CD14-positive monocyte (primary cell): ENCODE results near the gene TRIM31. TPM values are rescaled to one million over a fixed set of nuclear protein-coding genes. Genes with fewer than 3 reads are reported as not detected.

Experiments used
- DNase-seq, 3 donors: peaks; one replicate each; pipeline ENCODE4 v3.0.0-alpha.2; 2011 to 2022
- H2AFZ ChIP-seq: 2 replicates; pipeline ENCODE4 v1.6.0; 2012; ENCODE audit warnings: mild to moderate bottlenecking, low read depth, low read length, inconsistent platforms; ENCODE audit not compliant: insufficient read depth, poor library complexity, severe bottlenecking
- H3K27ac ChIP-seq, 2 donors: 1 replicate in 1 of 2; 2 replicates in 1 of 2; pipeline ENCODE4 v1.5.1; 2012 to 2013; ENCODE audit warnings: low read length in 2 of 2, control low read depth in 1 of 2, inconsistent platforms in 1 of 2, low read depth in 1 of 2, mild to moderate bottlenecking in 1 of 2
- H3K27me3 ChIP-seq, 2 donors: one replicate each; pipeline versions ENCODE4 v1.6.0 to v1.6.1; 2011 to 2013; ENCODE audit warnings: low read length in 2 of 2; ENCODE audit not compliant: control insufficient read depth in 2 of 2, insufficient read depth in 2 of 2
- H3K36me3 ChIP-seq, 2 donors: replicated peaks in 1 of 2; 1 replicate in 1 of 2; 2 replicates in 1 of 2; pipeline versions ENCODE4 v1.5.1 to v1.6.1; 2012 to 2013; ENCODE audit warnings: low read length in 2 of 2, control low read depth in 1 of 2, inconsistent platforms in 1 of 2, mild to moderate bottlenecking in 1 of 2; ENCODE audit not compliant: insufficient read depth in 2 of 2, control insufficient read depth in 1 of 2
- H3K4me1 ChIP-seq, 2 donors: 1 replicate in 1 of 2; 2 replicates in 1 of 2; pipeline versions ENCODE4 v1.5.1 to v1.6.1; 2012 to 2013; ENCODE audit warnings: low read length in 2 of 2, control low read depth in 1 of 2, inconsistent platforms in 1 of 2, mild to moderate bottlenecking in 1 of 2, moderate library complexity in 1 of 2; ENCODE audit not compliant: insufficient read depth in 2 of 2, control insufficient read depth in 1 of 2
- H3K4me2 ChIP-seq: replicated peaks from 2 replicates; pipeline ENCODE3; 2012; ENCODE audit warnings: low read length, moderate library complexity, mild to moderate bottlenecking; ENCODE audit not compliant: poor library complexity, severe bottlenecking; ENCODE audit errors: extremely low read depth
- H3K4me3 ChIP-seq, 3 experiments: fragments of 200-600 bp in 1 of 3; sonication (generic) in 1 of 3; replicated peaks in 1 of 3; 1 replicate in 2 of 3; 2 replicates in 1 of 3; pipeline ENCODE4 v1.5.1; 2011 to 2013; ENCODE audit warnings: low read length in 3 of 3, mild to moderate bottlenecking in 3 of 3, control low read depth in 2 of 3, low read depth in 2 of 3, inconsistent platforms in 1 of 3, moderate library complexity in 1 of 3
- H3K79me2 ChIP-seq: 2 replicates; pipeline ENCODE4 v1.6.0; 2012; ENCODE audit warnings: mild to moderate bottlenecking, control low read depth, inconsistent platforms, low read length, moderate library complexity; ENCODE audit not compliant: insufficient read depth
- H3K9ac ChIP-seq: 2 replicates; pipeline ENCODE4 v1.6.0; 2017; ENCODE audit warnings: low read length, mild to moderate bottlenecking; ENCODE audit not compliant: insufficient read depth, poor library complexity, severe bottlenecking
- H3K9me3 ChIP-seq, 2 donors: replicated peaks in 1 of 2; 1 replicate in 1 of 2; 2 replicates in 1 of 2; pipeline versions ENCODE4 v1.5.1 to v1.6.1; 2012 to 2013; ENCODE audit warnings: low read length in 2 of 2, control low read depth in 1 of 2; ENCODE audit not compliant: control insufficient read depth in 1 of 2, insufficient read depth in 1 of 2
- H4K20me1 ChIP-seq: 2 replicates; pipeline ENCODE4 v1.6.0; 2012; ENCODE audit warnings: mild to moderate bottlenecking, low read length, control low read depth, moderate library complexity; ENCODE audit not compliant: insufficient read depth
- H3K27ac Mint-ChIP-seq, 7 donors: one replicate each; pipeline ENCODE4 v1.8.0; 2020; ENCODE audit warnings: mild to moderate bottlenecking in 7 of 7, mixed read lengths in 7 of 7, moderate library complexity in 6 of 7, inconsistent platforms in 2 of 7
- H3K27me3 Mint-ChIP-seq, 3 donors: one replicate each; pipeline ENCODE4 v1.8.0; 2021 to 2022; ENCODE audit warnings: low read depth in 3 of 3, mild to moderate bottlenecking in 3 of 3, mixed read lengths in 3 of 3, moderate library complexity in 3 of 3, inconsistent platforms in 1 of 3
- H3K36me3 Mint-ChIP-seq, 2 donors: one replicate each; pipeline ENCODE4 v1.8.0; 2020; ENCODE audit warnings: mixed read lengths in 2 of 2, inconsistent platforms in 1 of 2, mild to moderate bottlenecking in 1 of 2
- H3K4me1 Mint-ChIP-seq: one replicate; pipeline ENCODE4 v1.8.0; 2020; ENCODE audit warnings: mild to moderate bottlenecking, mixed read lengths
- H3K4me3 Mint-ChIP-seq, 2 donors: one replicate each; pipeline ENCODE4 v1.8.0; 2020; ENCODE audit warnings: mild to moderate bottlenecking in 2 of 2, mixed read lengths in 2 of 2, moderate library complexity in 1 of 2
- H3K9me3 Mint-ChIP-seq, 7 donors: one replicate each; pipeline ENCODE4 v1.8.0; 2020 to 2022; ENCODE audit warnings: mixed read lengths in 7 of 7, mild to moderate bottlenecking in 6 of 7, moderate library complexity in 6 of 7, inconsistent platforms in 2 of 7
- CTCF ChIP-seq: fragments of 200-600 bp; IDR thresholded peaks from one replicate; pipeline ENCODE4 v1.8.0; 2022; ENCODE audit warnings: antibody characterized with exemption, mild to moderate bottlenecking
- WGBS: methylation state at CpG from one replicate; pipeline ENCODE4 v1.1.5; 2013; ENCODE audit warnings: missing lambda C conversion rate; ENCODE audit not compliant: insufficient coverage; 5-methylcytosine and 5-hydroxymethylcytosine counted together
- intact Hi-C, 2 donors: fragments of 100-400 bp; cut with micrococcal nuclease; formaldehyde crosslinking; loops; one replicate each; pipeline versions ENCODE4 v1.15.0 to v1.15.1; 2023
- polyA plus RNA-seq, 3 donors: library from polyadenylated mRNA; depleted of rRNA in 1 of 3; unstranded in 2 of 3; stranded (reverse) in 1 of 3; fragments of 300-500 nt in 2 of 3; fragments of >200 nt in 1 of 3; fragmentation: Illumina TruSeq in 2 of 3; gene quantifications; 1 replicate in 2 of 3; 2 replicates in 1 of 3; pipeline ENCODE4 v1.2.3, GENCODE V29; 2012 to 2021

The TRIM31 gene
- polyA plus RNA-seq, 3 donors: not detected

DNA sequence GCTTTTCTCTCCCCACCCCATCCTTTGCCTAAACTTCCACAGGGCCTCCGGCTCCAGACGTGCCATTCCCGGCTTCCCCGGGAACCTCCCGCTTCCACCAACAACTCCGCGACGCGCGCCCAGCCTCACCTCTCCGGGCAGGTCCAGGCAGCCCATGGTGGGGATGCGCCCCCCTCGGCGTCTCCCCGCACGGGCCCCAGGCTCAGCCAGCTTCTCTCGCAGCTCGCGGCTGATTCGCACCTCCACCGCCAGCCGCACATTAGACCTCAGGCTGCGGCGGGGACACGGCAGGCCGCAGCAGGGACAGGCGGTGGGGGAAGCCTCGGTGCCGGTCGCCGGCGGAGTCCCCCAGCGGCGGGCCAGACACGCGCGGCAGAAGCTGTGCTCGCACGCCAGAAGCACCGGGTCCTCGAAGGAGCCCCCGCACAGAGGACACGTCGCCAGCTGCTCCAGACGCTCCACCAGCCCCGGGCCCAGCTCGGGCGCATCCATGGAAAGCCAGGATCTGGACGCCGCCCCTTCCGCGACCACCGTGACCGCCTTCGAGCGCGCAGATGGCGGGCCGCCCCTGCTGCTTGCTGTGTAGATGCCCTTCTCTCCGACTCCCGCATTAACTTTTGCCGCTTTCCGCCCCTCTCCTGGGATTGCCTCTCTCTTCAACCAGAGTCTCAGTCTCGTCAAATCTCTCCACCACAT, 37.6 kb downstream of the TRIM31 start, which contains the start of gene RNF39:
Gene RNF39 (minus strand): TSS at position 676 of the 696 bp plus-strand sequence. CDS start 184 bp downstream, at position 492.
- no peak within 1 kb of the TSS for H3K4me3 ChIP-seq
- no peaks in the 10 kb centered on the region for H3K79me2 ChIP-seq
- H2AFZ ChIP-seq: no peak within 1 kb of the TSS
- Mint-ChIP-seq H3K27me3 (peaks cover 87 to 98% (median 92%) of the 10 kb centered on the region in 3 donors), H3K4me1 (peaks cover 20% of the 10 kb centered on the region), H3K27ac (no peak within 1 kb of the TSS), H3K4me3 (peak within 1 kb of the TSS in 1 of 2 donors; percentile 86), H3K9me3 (peaks cover 4 to 33% (median 17%) of the 10 kb centered on the region in 7 donors), H3K36me3 (peaks cover 22 to 39% of the 10 kb centered on the region in 2 donors)
- H3K36me3 ChIP-seq: peaks cover 0 to 4% of the 10 kb centered on the region in 2 donors
- peaks cover 0 to 32% of the 10 kb centered on the region in 2 donors for H3K9me3 ChIP-seq
- no peak within 1 kb of the TSS for H3K9ac ChIP-seq
- 2% methylated on average over 63 of the region's 64 CpGs for WGBS
- no peak for TF ChIP-seq CTCF
- H3K27ac ChIP-seq: no peak within 1 kb of the TSS
- H3K27me3 ChIP-seq: peaks cover 83 to 98% of the 10 kb centered on the region in 2 donors
- no peak for DNase-seq
- no peaks in the 10 kb centered on the region for H4K20me1 ChIP-seq
- H3K4me2 ChIP-seq: no peak within 1 kb of the TSS
- H3K4me1 ChIP-seq: peaks cover 8 to 22% of the 10 kb centered on the region in 2 donors
- intact Hi-C loops: no loop called here

- DNase-seq: no peak
- peak overlapping the region in 1 of 2 donors; percentile 83 for H3K4me3 Mint-ChIP-seq
- no peak overlapping the region for H2AFZ ChIP-seq
Observed at GRCh38 chr6:30074331-30075093, 38.4 kb downstream of the TRIM31 start.

More at GRCh38 chr6:30074331-30075093, 38.4 kb downstream of the TRIM31 start:
- Histone ChIP-seq H3K4me3 (no peak overlapping the region), H3K4me2 (no peak overlapping the region), H3K9ac (no peak overlapping the region), H3K79me2 (no peaks in the 10 kb centered on the region), H3K27ac (no peak overlapping the region), H3K36me3 (peaks cover 6 to 11% of the 10 kb centered on the region in 2 donors), H4K20me1 (no peaks in the 10 kb centered on the region), H3K27me3 (peaks cover 76 to 95% of the 10 kb centered on the region in 2 donors), H3K4me1 (peaks cover 8 to 22% of the 10 kb centered on the region in 2 donors), H3K9me3 (peaks cover 0 to 32% of the 10 kb centered on the region in 2 donors)
- intact Hi-C loops: no loop called here
- Mint-ChIP-seq H3K27ac (no peak overlapping the region), H3K9me3 (peaks cover 4 to 33% (median 17%) of the 10 kb centered on the region in 7 donors), H3K36me3 (peaks cover 29 to 46% of the 10 kb centered on the region in 2 donors), H3K27me3 (peaks cover 79 to 98% (median 92%) of the 10 kb centered on the region in 3 donors), H3K4me1 (peaks cover 20% of the 10 kb centered on the region)
- TF ChIP-seq CTCF: no peak
- 15% methylated on average over 34 of the region's 37 CpGs for WGBS
